Body of pancreas (tissue), 4 donors: ENCODE results near the gene SYTL5. TPM values are rescaled to one million over a fixed set of nuclear protein-coding genes. Genes with fewer than 3 reads are reported as not detected.

ENCODE experiments used
- ATAC-seq: fragments of 150-250 bp; one replicate; pipeline ENCODE4 v1.9.1; 2016
- DNase-seq, 4 donors: peaks; one replicate each; pipeline ENCODE4 v3.0.0-alpha.2; 2019
- H3K27ac ChIP-seq, 4 donors: fragments of 200-600 bp; sonication (generic); 1 replicate in 3 of 4; 2 replicates in 1 of 4; pipeline versions ENCODE4 v1.5.1 to v1.6.1; 2016 to 2019; ENCODE audit warnings: mild to moderate bottlenecking in 1 of 4, mixed read lengths in 1 of 4, moderate library complexity in 1 of 4
- H3K27me3 ChIP-seq, 2 donors: fragments of 200-600 bp; sonication (generic); one replicate each; pipeline ENCODE4 v1.6.0; 2016; ENCODE audit warnings: mild to moderate bottlenecking in 1 of 2
- H3K36me3 ChIP-seq, 2 donors: fragments of 200-600 bp; sonication (generic); replicated peaks in 1 of 2; 2 replicates each; pipeline ENCODE4 v1.5.1; 2016; ENCODE audit warnings: low read depth in 2 of 2; ENCODE audit not compliant: insufficient read depth in 1 of 2
- H3K4me1 ChIP-seq: fragments of 200-600 bp; sonication (generic); one replicate; pipeline ENCODE4 v1.6.0; 2016
- H3K4me3 ChIP-seq, 2 donors: fragments of 200-600 bp; sonication (generic); 1 replicate in 1 of 2; 2 replicates in 1 of 2; pipeline ENCODE4 v1.5.1; 2016 to 2019
- H3K9me3 ChIP-seq, 3 donors: fragments of 200-600 bp; sonication (generic); 1 replicate in 2 of 3; 2 replicates in 1 of 3; pipeline ENCODE4 v1.5.1; 2016
- POLR2A ChIP-seq, 3 donors: fragments of 450-650 bp; IDR thresholded peaks; one replicate each; pipeline ENCODE4 v1.6.1; 2016; ENCODE audit warnings: antibody characterized with exemption in 3 of 3, mild to moderate bottlenecking in 2 of 3
- whole genome bisulfite sequencing, 2 donors: methylation state at CpG; one replicate each; pipeline ENCODE4 v1.1.5; 2017; 5-methylcytosine and 5-hydroxymethylcytosine counted together
- intact Hi-C: fragments of 100-400 bp; cut with DNase I; formaldehyde crosslinking; loops from one replicate; pipeline ENCODE4 v1.15.1; 2023
- total RNA-seq, 2 donors: library from RNA; depleted of rRNA; stranded (reverse); fragments of >200 nt; gene quantifications; one replicate each; pipeline ENCODE4 v1.1.0, GENCODE V29; 2016
- TF ChIP-seq, protein P1 (sequence below), 7 experiments: fragments of 450-650 bp in 4 of 7; fragments of 200-600 bp in 3 of 7; sonication (generic) in 3 of 7; IDR thresholded peaks; one replicate each; pipeline ENCODE4 v1.5.1; 2016 to 2019; ENCODE audit warnings: antibody characterized with exemption in 7 of 7

The SYTL5 gene
- total RNA-seq, 2 donors from 2014 or later = 5.3 to 7.3 TPM

GRCh38 chrX:38149016-38149415 is 142.7 kb downstream of the SYTL5 start:
- Histone ChIP-seq H3K36me3 (no peaks in the 10 kb centered on the region), H3K4me3 (no peak overlapping the region), H3K4me1 (no peaks in the 10 kb centered on the region), H3K9me3 (no peaks in the 10 kb centered on the region), H3K27ac (no peak overlapping the region), H3K27me3 (no peaks in the 10 kb centered on the region)
- no peak for ATAC-seq
- TF ChIP-seq, protein P1, sequence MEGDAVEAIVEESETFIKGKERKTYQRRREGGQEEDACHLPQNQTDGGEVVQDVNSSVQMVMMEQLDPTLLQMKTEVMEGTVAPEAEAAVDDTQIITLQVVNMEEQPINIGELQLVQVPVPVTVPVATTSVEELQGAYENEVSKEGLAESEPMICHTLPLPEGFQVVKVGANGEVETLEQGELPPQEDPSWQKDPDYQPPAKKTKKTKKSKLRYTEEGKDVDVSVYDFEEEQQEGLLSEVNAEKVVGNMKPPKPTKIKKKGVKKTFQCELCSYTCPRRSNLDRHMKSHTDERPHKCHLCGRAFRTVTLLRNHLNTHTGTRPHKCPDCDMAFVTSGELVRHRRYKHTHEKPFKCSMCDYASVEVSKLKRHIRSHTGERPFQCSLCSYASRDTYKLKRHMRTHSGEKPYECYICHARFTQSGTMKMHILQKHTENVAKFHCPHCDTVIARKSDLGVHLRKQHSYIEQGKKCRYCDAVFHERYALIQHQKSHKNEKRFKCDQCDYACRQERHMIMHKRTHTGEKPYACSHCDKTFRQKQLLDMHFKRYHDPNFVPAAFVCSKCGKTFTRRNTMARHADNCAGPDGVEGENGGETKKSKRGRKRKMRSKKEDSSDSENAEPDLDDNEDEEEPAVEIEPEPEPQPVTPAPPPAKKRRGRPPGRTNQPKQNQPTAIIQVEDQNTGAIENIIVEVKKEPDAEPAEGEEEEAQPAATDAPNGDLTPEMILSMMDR (IDR thresholded peaks at IDR 0.05) = no peak
- TF ChIP-seq POLR2A (IDR thresholded peaks at IDR 0.05) = no peak
- WGBS, 2 donors = 100% methylated on average over 2 of the region's 2 CpGs; no CpG with 5 or more reads in 1 of the 2 donors
- DNase-seq = no peak
- intact Hi-C loops = no loop called here

GRCh38 chrX:38150993-38151392 is 144.6 kb downstream of the SYTL5 start:
- intact Hi-C loops = no loop called here
- Histone ChIP-seq H3K27ac (no peak overlapping the region), H3K36me3 (no peaks in the 10 kb centered on the region), H3K4me3 (no peak overlapping the region), H3K9me3 (no peaks in the 10 kb centered on the region), H3K27me3 (no peaks in the 10 kb centered on the region), H3K4me1 (no peaks in the 10 kb centered on the region)
- 81 to 87% methylated on average over 4 of the region's 4 CpGs for WGBS, 2 donors
- TF ChIP-seq POLR2A (IDR thresholded peaks at IDR 0.05) = no peak
- DNase-seq (no peak), ATAC-seq (no peak)

- TF ChIP-seq POLR2A (IDR thresholded peaks at IDR 0.05) = no peak
- WGBS, 2 donors = 71 to 76% methylated on average over 5 of the region's 5 CpGs
- no peak overlapping the region for H3K4me3 ChIP-seq
These were observed 145.1 kb downstream of the SYTL5 start for GRCh38 chrX:38151441-38151840.

DNA sequence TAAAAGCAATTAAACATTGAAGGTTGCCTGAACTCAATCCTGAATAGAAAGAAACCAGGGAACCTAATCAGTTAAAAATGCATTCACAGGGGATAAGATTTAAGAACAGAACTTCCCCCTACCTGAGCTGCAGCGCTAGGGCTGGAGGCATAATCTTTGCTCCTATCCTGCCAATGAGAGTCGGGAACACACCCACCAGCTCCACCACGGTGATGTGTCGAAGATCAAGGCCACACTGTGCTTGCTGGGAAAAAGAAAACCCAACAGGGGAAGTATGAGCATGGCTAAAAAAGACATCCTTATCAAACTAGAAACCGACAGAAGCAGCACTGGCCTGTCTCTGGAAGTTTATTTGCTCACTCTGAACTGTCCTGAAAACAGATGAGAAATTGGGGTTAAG is 148.0 kb downstream of the SYTL5 start:
- intact Hi-C loops = no loop called here
- TF ChIP-seq, protein P1 (IDR thresholded peaks at IDR 0.05) = no peak
- no peak for TF ChIP-seq POLR2A (IDR thresholded peaks at IDR 0.05)
- ATAC-seq (no peak), DNase-seq (no peak)
- Histone ChIP-seq H3K4me3 (no peak overlapping the region), H3K9me3 (no peaks in the 10 kb centered on the region), H3K36me3 (no peaks in the 10 kb centered on the region), H3K4me1 (no peaks in the 10 kb centered on the region), H3K27ac (no peak overlapping the region), H3K27me3 (no peaks in the 10 kb centered on the region)
- 36 to 41% methylated on average over 5 of the region's 5 CpGs for WGBS, 2 donors

More at GRCh38 chrX:38151441-38151840, 145.1 kb downstream of the SYTL5 start:
- intact Hi-C loops = no loop called here
- ATAC-seq = no peak
- H3K27me3 ChIP-seq = no peaks in the 10 kb centered on the region
- H3K27ac ChIP-seq = no peak overlapping the region
- H3K9me3 ChIP-seq = no peaks in the 10 kb centered on the region
- H3K4me1 ChIP-seq = no peaks in the 10 kb centered on the region
- DNase-seq = no peak
- H3K36me3 ChIP-seq = no peaks in the 10 kb centered on the region

- no peak overlapping the region for H3K4me3 ChIP-seq
- WGBS, 2 donors = 57 to 59% methylated on average over 2 of the region's 2 CpGs
- no peak overlapping the region for H3K27ac ChIP-seq
- no peaks in the 10 kb centered on the region for H3K9me3 ChIP-seq
- ATAC-seq = no peak
- intact Hi-C loops = no loop called here
- no peaks in the 10 kb centered on the region for H3K27me3 ChIP-seq
- no peak for DNase-seq
- TF ChIP-seq, protein P1 (IDR thresholded peaks at IDR 0.05) = no peak
- no peak for TF ChIP-seq POLR2A (IDR thresholded peaks at IDR 0.05)
- no peaks in the 10 kb centered on the region for H3K4me1 ChIP-seq
- no peaks in the 10 kb centered on the region for H3K36me3 ChIP-seq
These were observed 148.5 kb downstream of the SYTL5 start for GRCh38 chrX:38154818-38155217.

GRCh38 chrX:38156838-38157237 is 150.5 kb downstream of the SYTL5 start:
- no peaks in the 10 kb centered on the region for H3K27me3 ChIP-seq
- no peaks in the 10 kb centered on the region for H3K4me1 ChIP-seq
- H3K27ac ChIP-seq = no peak overlapping the region
- no peak overlapping the region for H3K4me3 ChIP-seq
- no peaks in the 10 kb centered on the region for H3K36me3 ChIP-seq
- TF ChIP-seq, protein P1 (IDR thresholded peaks at IDR 0.05) = no peak
- no peak for TF ChIP-seq POLR2A (IDR thresholded peaks at IDR 0.05)
- H3K9me3 ChIP-seq = no peaks in the 10 kb centered on the region
- 80 to 86% methylated on average over 4 to 6 of the region's 7 CpGs for WGBS, 2 donors
- ATAC-seq = no peak
- intact Hi-C loops = no loop called here
- DNase-seq = no peak
